ENCODE results near the gene NGEF.

DNA sequence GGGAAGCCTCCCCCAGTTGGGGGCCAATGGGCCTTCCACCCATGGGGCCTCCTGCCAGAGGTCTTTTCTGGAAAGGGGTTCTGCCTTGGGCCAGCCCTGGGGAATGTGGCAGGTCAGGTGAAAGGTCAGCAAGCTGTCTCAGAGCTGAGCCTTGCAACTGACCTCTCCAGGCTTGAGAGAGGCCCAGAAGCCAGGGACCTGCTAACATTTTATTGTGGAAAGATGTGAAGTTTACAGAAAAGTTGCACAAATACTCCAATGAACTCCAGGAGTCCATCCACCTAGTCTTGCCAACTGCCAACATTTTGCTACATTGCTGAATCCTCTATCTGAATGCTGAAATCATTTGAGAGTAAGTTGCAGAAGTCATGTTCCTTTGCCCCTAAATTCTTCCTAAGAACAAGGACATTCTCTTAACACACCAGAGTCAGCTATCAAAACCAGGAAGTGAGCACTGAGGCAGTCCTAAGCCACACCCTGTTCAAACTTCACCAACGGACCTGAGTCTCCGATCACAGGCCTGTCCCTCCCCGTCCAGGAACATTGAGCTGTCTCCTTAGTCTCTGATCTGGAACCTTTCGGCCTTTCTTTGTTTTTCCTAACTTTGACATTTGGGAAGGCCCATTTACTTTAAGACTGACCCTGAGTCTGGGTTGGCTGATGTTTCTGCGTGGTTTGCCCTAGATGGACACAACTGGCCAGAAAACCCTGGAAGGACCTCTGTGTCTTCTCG is 139.0 kb downstream of the NGEF start:
- TF ChIP-seq, protein P1, sequence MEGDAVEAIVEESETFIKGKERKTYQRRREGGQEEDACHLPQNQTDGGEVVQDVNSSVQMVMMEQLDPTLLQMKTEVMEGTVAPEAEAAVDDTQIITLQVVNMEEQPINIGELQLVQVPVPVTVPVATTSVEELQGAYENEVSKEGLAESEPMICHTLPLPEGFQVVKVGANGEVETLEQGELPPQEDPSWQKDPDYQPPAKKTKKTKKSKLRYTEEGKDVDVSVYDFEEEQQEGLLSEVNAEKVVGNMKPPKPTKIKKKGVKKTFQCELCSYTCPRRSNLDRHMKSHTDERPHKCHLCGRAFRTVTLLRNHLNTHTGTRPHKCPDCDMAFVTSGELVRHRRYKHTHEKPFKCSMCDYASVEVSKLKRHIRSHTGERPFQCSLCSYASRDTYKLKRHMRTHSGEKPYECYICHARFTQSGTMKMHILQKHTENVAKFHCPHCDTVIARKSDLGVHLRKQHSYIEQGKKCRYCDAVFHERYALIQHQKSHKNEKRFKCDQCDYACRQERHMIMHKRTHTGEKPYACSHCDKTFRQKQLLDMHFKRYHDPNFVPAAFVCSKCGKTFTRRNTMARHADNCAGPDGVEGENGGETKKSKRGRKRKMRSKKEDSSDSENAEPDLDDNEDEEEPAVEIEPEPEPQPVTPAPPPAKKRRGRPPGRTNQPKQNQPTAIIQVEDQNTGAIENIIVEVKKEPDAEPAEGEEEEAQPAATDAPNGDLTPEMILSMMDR (IDR thresholded peaks at IDR 0.05), result no peak
- no peak for TF ChIP-seq POLR2A (IDR thresholded peaks at IDR 0.05)
